Neural cell (in vitro differentiated cells): ENCODE results near the gene WDR7. TPM values are rescaled to one million over a fixed set of nuclear protein-coding genes. Genes with fewer than 3 reads are reported as not detected.

Source experiments
- H2AFZ ChIP-seq: fragments of 200-600, 300-800 bp; sonication (generic), shearing (Covaris generic); 2 replicates; pipeline ENCODE4 v1.6.0; 2014; ENCODE audit warnings: low read depth, mild to moderate bottlenecking, antibody characterized with exemption, low read length, moderate library complexity
- H3F3A ChIP-seq: fragments of 200-600 bp; shearing (Covaris generic); 2 replicates; pipeline ENCODE4 v1.6.1; 2016; ENCODE audit warnings: mild to moderate bottlenecking, moderate library complexity, mixed read lengths, antibody characterized with exemption, low read length; ENCODE audit not compliant: insufficient read depth, poor library complexity, severe bottlenecking
- H3K27ac ChIP-seq: fragments of 200-600, 300-800 bp; sonication (generic), shearing (Covaris generic); 2 replicates; pipeline ENCODE4 v1.5.1; 2014; ENCODE audit warnings: mild to moderate bottlenecking, low read length, moderate library complexity
- H3K27me3 ChIP-seq: fragments of 300-800, 200-600 bp; sonication (generic), shearing (Covaris generic); 2 replicates; pipeline ENCODE4 v1.6.0; 2014; ENCODE audit warnings: mild to moderate bottlenecking, low read depth, low read length, moderate library complexity; ENCODE audit not compliant: insufficient read depth
- H3K36me3 ChIP-seq: fragments of 300-800, 200-600 bp; sonication (generic), shearing (Covaris generic); 2 replicates; pipeline ENCODE4 v1.5.1; 2014; ENCODE audit warnings: mild to moderate bottlenecking, antibody characterized with exemption, low read length, moderate library complexity; ENCODE audit not compliant: insufficient read depth
- H3K4me2 ChIP-seq: fragments of 300-800, 200-600 bp; sonication (generic), shearing (Covaris generic); 2 replicates; pipeline ENCODE4 v1.6.0; 2014; ENCODE audit warnings: mild to moderate bottlenecking, low read length
- H3K4me3 ChIP-seq: fragments of 300-800, 200-600 bp; sonication (generic), shearing (Covaris generic); 2 replicates; pipeline ENCODE4 v1.5.1; 2014; ENCODE audit warnings: mild to moderate bottlenecking, low read length, moderate library complexity
- H3K79me2 ChIP-seq: fragments of 200-600 bp; shearing (Covaris generic); replicated peaks from 2 replicates; pipeline ENCODE4 v1.6.0; 2014; ENCODE audit warnings: mild to moderate bottlenecking, low read length, moderate library complexity; ENCODE audit not compliant: insufficient read depth
- H3K9ac ChIP-seq: fragments of 300-800, 200-600 bp; sonication (generic), shearing (Covaris generic); 2 replicates; pipeline ENCODE4 v1.6.1; 2016; ENCODE audit warnings: mild to moderate bottlenecking, low read length, mixed read lengths
- H3K9me2 ChIP-seq: fragments of 200-600 bp; shearing (Covaris generic); 2 replicates; pipeline ENCODE4 v1.6.1; 2016; ENCODE audit warnings: mild to moderate bottlenecking, low read length, mixed read lengths; ENCODE audit not compliant: insufficient read depth
- H3K9me3 ChIP-seq: fragments of 200-600, 300-800 bp; sonication (generic), shearing (Covaris generic); 2 replicates; pipeline ENCODE4 v1.6.1; 2016; ENCODE audit warnings: mild to moderate bottlenecking, mixed run types, low read length, moderate library complexity, mixed read lengths
- H4K20me1 ChIP-seq: fragments of 200-600 bp; shearing (Covaris generic); 2 replicates; pipeline ENCODE4 v1.6.1; 2016; ENCODE audit warnings: mild to moderate bottlenecking, mixed run types; ENCODE audit not compliant: insufficient read depth
- CTCF ChIP-seq: fragments of 450-650 bp; IDR thresholded peaks from 2 replicates; pipeline ENCODE4 v1.5.1; 2014; ENCODE audit warnings: antibody characterized with exemption, mild to moderate bottlenecking, moderate library complexity; ENCODE audit not compliant: poor library complexity, severe bottlenecking
- EP300 ChIP-seq: fragments of 450-650 bp; conservative IDR thresholded peaks from 2 replicates; pipeline ENCODE4 v1.6.1; 2014; ENCODE audit warnings: antibody characterized with exemption, mild to moderate bottlenecking, moderate library complexity; ENCODE audit not compliant: poor library complexity, severe bottlenecking
- EZH2 ChIP-seq: fragments of 200-600, 300-800 bp; shearing (Covaris generic), sonication (generic); IDR thresholded peaks from 2 replicates; pipeline ENCODE4 v1.6.1; 2014; ENCODE audit warnings: antibody characterized with exemption, low read length, borderline replicate concordance, mild to moderate bottlenecking; ENCODE audit not compliant: insufficient read depth, poor library complexity, severe bottlenecking
- MXI1 ChIP-seq: fragments of 450-650 bp; conservative IDR thresholded peaks from 2 replicates; pipeline ENCODE4 v1.6.1; 2014; ENCODE audit warnings: antibody characterized with exemption, mild to moderate bottlenecking; ENCODE audit not compliant: poor library complexity, severe bottlenecking
- POLR2AphosphoS5 ChIP-seq: IDR thresholded peaks from 2 replicates; pipeline ENCODE4 v1.6.1; 2012
- RAD21 ChIP-seq: fragments of 450-650 bp; conservative IDR thresholded peaks from 2 replicates; pipeline ENCODE4 v1.6.1; 2014; ENCODE audit warnings: antibody characterized with exemption, mild to moderate bottlenecking, moderate library complexity
- REST ChIP-seq: IDR thresholded peaks from 2 replicates; pipeline ENCODE4 v1.6.1; 2012; ENCODE audit warnings: borderline replicate concordance
- SMC3 ChIP-seq: fragments of 450-650 bp; conservative IDR thresholded peaks from 2 replicates; pipeline ENCODE4 v1.6.1; 2014; ENCODE audit warnings: antibody characterized with exemption, mild to moderate bottlenecking, moderate library complexity; ENCODE audit not compliant: poor library complexity
- TAF1 ChIP-seq: IDR thresholded peaks from 2 replicates; pipeline ENCODE4 v1.6.1; 2012; ENCODE audit warnings: low read depth
- polyA plus RNA-seq: library from polyadenylated mRNA; depleted of rRNA; stranded (reverse); fragments of >200 nt; gene quantifications from 2 replicates; pipeline ENCODE4 v1.2.3, GENCODE V29; 2014

The WDR7 gene
- polyA plus RNA-seq, 1 donor from 2014 or later, result 15.1 TPM

- H4K20me1 ChIP-seq, result no peaks in the 10 kb centered on the region
These were observed 21.8 kb downstream of the WDR7 start for GRCh38 chr18:56672981-56673380.

GRCh38 chr18:56676639-56677038 is 25.5 kb downstream of the WDR7 start:
- Histone ChIP-seq H3K79me2 (peaks cover 5% of the 10 kb centered on the region), H3K27me3 (no peaks in the 10 kb centered on the region), H3K9ac (no peak overlapping the region), H3K4me3 (no peak overlapping the region), H3K36me3 (no peaks in the 10 kb centered on the region), H4K20me1 (no peaks in the 10 kb centered on the region), H3F3A (no peaks in the 10 kb centered on the region), H3K4me2 (no peak overlapping the region), H3K27ac (no peak overlapping the region), H3K9me3 (no peaks in the 10 kb centered on the region), H2AFZ (no peak overlapping the region), H3K9me2 (no peaks in the 10 kb centered on the region)
- no peak for TF ChIP-seq REST
- no peak for TF ChIP-seq POLR2AphosphoS5
- no peak for TF ChIP-seq RAD21
- TF ChIP-seq SMC3, result no peak
- TF ChIP-seq EZH2, result no peak

More at GRCh38 chr18:56672981-56673380, 21.8 kb downstream of the WDR7 start:
- no peaks in the 10 kb centered on the region for H3K36me3 ChIP-seq
- H3K79me2 ChIP-seq, result peaks cover 14% of the 10 kb centered on the region
- H3K27ac ChIP-seq, result no peak overlapping the region
- no peaks in the 10 kb centered on the region for H3F3A ChIP-seq
- H3K9me3 ChIP-seq, result no peaks in the 10 kb centered on the region
- H3K9me2 ChIP-seq, result no peaks in the 10 kb centered on the region
- H3K27me3 ChIP-seq, result no peaks in the 10 kb centered on the region
- H3K9ac ChIP-seq, result no peak overlapping the region
- H2AFZ ChIP-seq, result no peak overlapping the region
- no peak for TF ChIP-seq SMC3
- no peak for TF ChIP-seq RAD21
- TF ChIP-seq EP300, result no peak
- TF ChIP-seq CTCF, result no peak
- TF ChIP-seq TAF1, result no peak
- no peak for TF ChIP-seq POLR2AphosphoS5
- TF ChIP-seq REST, result no peak
- no peak for TF ChIP-seq MXI1
- TF ChIP-seq EZH2, result no peak
- H3K4me3 ChIP-seq, result no peak overlapping the region
- no peak overlapping the region for H3K4me2 ChIP-seq
